HepG2 (cell line): ENCODE data around the gene CHST10. TPM values are rescaled to one million over a fixed set of nuclear protein-coding genes. Genes with fewer than 3 reads are reported as not detected.

Experiments used
- ATAC-seq: fragments of 200-7000 bp; cut with Tn5 transposase; 3 replicates; pipeline ENCODE4 v1.9.1; 2020; ENCODE audit warnings: mild to moderate bottlenecking, moderate library complexity
- BruUV-seq: library from RNA; stranded (reverse); fragments of 400-500 nt; replicated peaks from 2 replicates; lab custom pipeline; 2021; lab: Mats Ljungman, UMichigan
- CTCF ChIA-PET: fragments of 300-600 bp; formaldehyde crosslinking; extraction: SDS; loops from one replicate; lab custom pipeline; 2021; ENCODE audit warnings: low total read pairs, inconsistent platforms, low intra/inter-chr PET ratio; lab: Yijun Ruan, JAX
- POLR2A ChIA-PET: fragments of 350-600 bp; sonication (Branson Sonifier 250); formaldehyde crosslinking; loops from one replicate; lab custom pipeline; 2020; ENCODE audit warnings: antibody characterized with exemption, inconsistent platforms; lab: Yijun Ruan, JAX
- DNase-seq: peaks from one replicate; pipeline ENCODE4 v3.0.0-alpha.2; 2015; ENCODE audit warnings: low spot score
- FAIRE-seq: peaks from 3 replicates; lab custom pipeline; 2011; peaks lifted over from hg19 to GRCh38; lab: Jason Lieb, UNC
- H2AFZ ChIP-seq: one replicate; pipeline ENCODE4 v1.6.1; 2011; ENCODE audit warnings: low read length, inconsistent platforms
- H3K27ac ChIP-seq: fragments of 300-600 bp; 3 replicates; pipeline ENCODE4 v1.8.0; 2011; ENCODE audit warnings: mixed run types, mild to moderate bottlenecking, mixed read lengths, low read length, inconsistent platforms; ENCODE audit not compliant: insufficient read depth; ENCODE audit errors: extremely low read length
- H3K27me3 ChIP-seq, 2 experiments: fragments of 200-600 bp in 1 of 2; 2 replicates in 1 of 2; 3 replicates in 1 of 2; pipeline versions ENCODE4 v1.6.0 to v1.8.0; 2011; ENCODE audit warnings: low read length in 2 of 2, mild to moderate bottlenecking in 2 of 2, moderate library complexity in 2 of 2, inconsistent platforms in 1 of 2; ENCODE audit not compliant: insufficient read depth in 2 of 2, control insufficient read depth in 1 of 2
- H3K36me3 ChIP-seq, 2 experiments: fragments of 200-600 bp in 1 of 2; replicated peaks in 1 of 2; 2 replicates in 1 of 2; 3 replicates in 1 of 2; pipeline versions ENCODE4 v1.5.1 to v1.8.0; 2011; ENCODE audit warnings: low read length in 2 of 2, inconsistent platforms in 1 of 2; ENCODE audit not compliant: insufficient read depth in 2 of 2, control insufficient read depth in 1 of 2
- H3K4me1 ChIP-seq: 2 replicates; pipeline ENCODE4 v1.5.1; 2012; ENCODE audit warnings: low read length, inconsistent platforms; ENCODE audit not compliant: insufficient read depth
- H3K4me2 ChIP-seq: 2 replicates; pipeline ENCODE4 v1.6.0; 2011; ENCODE audit warnings: low read depth, low read length, inconsistent platforms
- H3K4me3 ChIP-seq, 3 experiments: fragments of 200-600 bp in 1 of 3; sonication (generic), shearing (Covaris generic) in 1 of 3; replicated peaks in 1 of 3; 2 replicates each; pipeline ENCODE4 v1.5.1; 2011 to 2016; ENCODE audit warnings: low read length in 3 of 3, inconsistent platforms in 2 of 3, low read depth in 2 of 3, mild to moderate bottlenecking in 2 of 3, control low read depth in 1 of 3, mixed read lengths in 1 of 3; ENCODE audit not compliant: insufficient read depth in 1 of 3
- H3K79me2 ChIP-seq: one replicate; pipeline ENCODE4 v1.6.1; 2011; ENCODE audit warnings: low read length, inconsistent platforms; ENCODE audit not compliant: insufficient read depth
- H3K9ac ChIP-seq: 2 replicates; pipeline ENCODE4 v1.6.0; 2011; ENCODE audit warnings: mild to moderate bottlenecking, low read depth, low read length, inconsistent platforms; ENCODE audit not compliant: insufficient read depth
- H3K9me3 ChIP-seq: 2 replicates; pipeline ENCODE4 v1.5.1; 2012; ENCODE audit warnings: mild to moderate bottlenecking, low read length
- H4K20me1 ChIP-seq: 2 replicates; pipeline ENCODE4 v1.6.0; 2011; ENCODE audit warnings: inconsistent platforms, mild to moderate bottlenecking, low read length, moderate library complexity; ENCODE audit not compliant: insufficient read depth
- ATF7 ChIP-seq, 2 experiments: fragments of 450-650 bp in 1 of 2; sonication (generic) in 1 of 2; formaldehyde crosslinking in 1 of 2; IDR thresholded peaks; 2 replicates each; pipeline versions ENCODE4 v1.4.0 to v1.6.1; 2016 to 2020; ENCODE audit warnings: antibody characterized with exemption in 1 of 2, mild to moderate bottlenecking in 1 of 2, missing genetic modification reagents in 1 of 2
- ATM ChIP-seq: fragments of 450-650 bp; IDR thresholded peaks from 2 replicates; pipeline ENCODE4 v1.7.1; 2017; ENCODE audit warnings: mild to moderate bottlenecking, borderline replicate concordance
- MXD3 ChIP-seq: IDR thresholded peaks from 2 replicates; pipeline ENCODE4 v1.6.1; 2016; ENCODE audit warnings: mild to moderate bottlenecking, missing biosample characterization, missing genetic modification reagents
- NR3C1 ChIP-seq: sonication (generic); formaldehyde crosslinking; IDR thresholded peaks from 2 replicates; pipeline ENCODE4 v1.4.0; 2020; ENCODE audit warnings: missing genetic modification reagents
- XRCC5 ChIP-seq: fragments of 200-400 bp; formaldehyde crosslinking; optimal IDR thresholded peaks from 2 replicates; pipeline ENCODE3; 2017; ENCODE audit warnings: mild to moderate bottlenecking, low read length
- ZBTB40 ChIP-seq, 2 experiments: fragments of 450-650 bp in 1 of 2; sonication (generic) in 1 of 2; formaldehyde crosslinking in 1 of 2; IDR thresholded peaks; 2 replicates each; pipeline versions ENCODE4 v1.6.1 to v1.8.0; 2016 to 2022; ENCODE audit warnings: antibody characterized with exemption in 1 of 2, mild to moderate bottlenecking in 1 of 2, missing genetic modification reagents in 1 of 2
- ZNF776 ChIP-seq: sonication (generic); formaldehyde crosslinking; IDR thresholded peaks from 2 replicates; pipeline ENCODE4 v1.4.0; 2020; ENCODE audit warnings: mild to moderate bottlenecking, missing genetic modification reagents
- ZNF777 ChIP-seq: sonication (generic); formaldehyde crosslinking; IDR thresholded peaks from 2 replicates; pipeline ENCODE4 v1.4.0; 2020; ENCODE audit warnings: missing genetic modification reagents
- WGBS: methylation state at CpG from one replicate; pipeline ENCODE4 v1.1.6; 2017; ENCODE audit warnings: low lambda C conversion rate; 5-methylcytosine and 5-hydroxymethylcytosine counted together
- in situ Hi-C: cut with HindIII; loops from 2 replicates; pipeline ENCODE4 v1.10.0; 2017; ENCODE audit warnings: low pct_unique_long_range_greater_than_20kb; ENCODE audit not compliant: extremely low pct_ligation_motif_present
- intact Hi-C: fragments of 100-400 bp; cut with micrococcal nuclease; formaldehyde crosslinking; loops from one replicate; pipeline ENCODE4 v1.10.0; 2022; ENCODE audit not compliant: unreplicated experiment
- polyA plus RNA-seq, 8 experiments: library from polyadenylated mRNA; depleted of rRNA in 3 of 8; stranded (reverse) in 7 of 8; unstranded in 1 of 8; fragments of >200 nt; fragmentation: Illumina TruSeq in 4 of 8; extraction: Trizol in 4 of 8; gene quantifications; 2 replicates each; pipeline versions ENCODE4 v1.2.1 to v1.2.3, GENCODE V29; 2011 to 2016; ENCODE audit warnings: low read depth in 4 of 8, missing spikeins in 1 of 8, mixed read lengths in 1 of 8; ENCODE audit not compliant: insufficient read depth in 1 of 8
- total RNA-seq, 5 experiments: library from RNA; depleted of rRNA; stranded (reverse); fragments of >200 nt; fragmentation: Illumina TruSeq; extraction: Trizol; gene quantifications; 2 replicates each; pipeline ENCODE4 v1.2.3, GENCODE V29; 2016; ENCODE audit warnings: low read depth in 1 of 5
- TF ChIP-seq, protein P1 (sequence below): sonication (generic); formaldehyde crosslinking; IDR thresholded peaks from 2 replicates; pipeline ENCODE4 v1.4.0; 2020; ENCODE audit warnings: missing genetic modification reagents, borderline replicate concordance

The CHST10 gene
- total and polyA plus RNA-seq, 2 of the 13 experiments (the other 11 are each of a cell fraction or from before 2014, with no cell fraction given): 10.5 to 14.2 TPM

DNA sequence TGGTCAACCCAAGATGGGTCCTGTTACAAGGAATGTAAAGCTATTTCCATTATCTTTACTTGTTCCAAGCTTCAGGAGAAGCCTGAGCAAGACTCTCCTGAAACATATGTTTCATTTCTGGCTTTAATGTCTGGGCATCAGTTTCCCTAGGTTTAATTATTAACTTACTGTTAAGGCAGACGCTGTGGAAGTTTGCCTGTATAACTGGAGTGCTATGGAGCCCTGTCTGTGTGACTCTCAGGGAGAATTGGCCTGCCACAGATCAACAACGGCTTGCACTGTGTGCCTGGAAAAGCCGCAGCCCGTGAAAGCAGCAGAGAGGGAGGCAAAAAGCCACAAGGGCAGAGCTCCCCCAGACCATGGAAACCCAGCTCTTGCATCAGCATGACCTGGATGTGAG is 73.0 kb downstream of the CHST10 start:
- Histone ChIP-seq H3K36me3 (no peaks in the 10 kb centered on the region), H3K4me2 (no peak overlapping the region), H3K27ac (no peak overlapping the region), H3K9me3 (peaks cover 4% of the 10 kb centered on the region; the same call in 1 of the 2 replicates), H2AFZ (no peak overlapping the region), H3K27me3 (peaks cover 0 to 12% of the 10 kb centered on the region in 2 experiments; a peak in 2 of 5 replicates), H3K79me2 (no peaks in the 10 kb centered on the region), H3K9ac (no peak overlapping the region), H3K4me3 (no peak overlapping the region), H3K4me1 (no peaks in the 10 kb centered on the region), H4K20me1 (no peaks in the 10 kb centered on the region)
- BruUV-seq: no TSS peak
- FAIRE-seq: no peak
- intact Hi-C loops: no loop called here
- no peak; the same call in 2 of the 3 replicates for ATAC-seq
- CTCF ChIA-PET: no interaction called here
- 0% methylated on average over 4 of the region's 4 CpGs for WGBS
- POLR2A ChIA-PET: no interaction called here
- TF ChIP-seq NR3C1 (CRISPR knock-in tag) (no peak), ATM (no peak), XRCC5 (no peak), ATF7 (IDR thresholded peaks at IDR 0.05) (no peak), ATF7 (CRISPR knock-in tag; IDR thresholded peaks at IDR 0.05) (no peak), ZBTB40 (IDR thresholded peaks at IDR 0.05) (no peak), ZBTB40 (CRISPR knock-in tag; IDR thresholded peaks at IDR 0.05) (no peak), MXD3 (CRISPR knock-in tag) (no peak), ZNF776 (CRISPR knock-in tag) (no peak), ZNF777 (CRISPR knock-in tag) (no peak)
- TF ChIP-seq, protein P1, sequence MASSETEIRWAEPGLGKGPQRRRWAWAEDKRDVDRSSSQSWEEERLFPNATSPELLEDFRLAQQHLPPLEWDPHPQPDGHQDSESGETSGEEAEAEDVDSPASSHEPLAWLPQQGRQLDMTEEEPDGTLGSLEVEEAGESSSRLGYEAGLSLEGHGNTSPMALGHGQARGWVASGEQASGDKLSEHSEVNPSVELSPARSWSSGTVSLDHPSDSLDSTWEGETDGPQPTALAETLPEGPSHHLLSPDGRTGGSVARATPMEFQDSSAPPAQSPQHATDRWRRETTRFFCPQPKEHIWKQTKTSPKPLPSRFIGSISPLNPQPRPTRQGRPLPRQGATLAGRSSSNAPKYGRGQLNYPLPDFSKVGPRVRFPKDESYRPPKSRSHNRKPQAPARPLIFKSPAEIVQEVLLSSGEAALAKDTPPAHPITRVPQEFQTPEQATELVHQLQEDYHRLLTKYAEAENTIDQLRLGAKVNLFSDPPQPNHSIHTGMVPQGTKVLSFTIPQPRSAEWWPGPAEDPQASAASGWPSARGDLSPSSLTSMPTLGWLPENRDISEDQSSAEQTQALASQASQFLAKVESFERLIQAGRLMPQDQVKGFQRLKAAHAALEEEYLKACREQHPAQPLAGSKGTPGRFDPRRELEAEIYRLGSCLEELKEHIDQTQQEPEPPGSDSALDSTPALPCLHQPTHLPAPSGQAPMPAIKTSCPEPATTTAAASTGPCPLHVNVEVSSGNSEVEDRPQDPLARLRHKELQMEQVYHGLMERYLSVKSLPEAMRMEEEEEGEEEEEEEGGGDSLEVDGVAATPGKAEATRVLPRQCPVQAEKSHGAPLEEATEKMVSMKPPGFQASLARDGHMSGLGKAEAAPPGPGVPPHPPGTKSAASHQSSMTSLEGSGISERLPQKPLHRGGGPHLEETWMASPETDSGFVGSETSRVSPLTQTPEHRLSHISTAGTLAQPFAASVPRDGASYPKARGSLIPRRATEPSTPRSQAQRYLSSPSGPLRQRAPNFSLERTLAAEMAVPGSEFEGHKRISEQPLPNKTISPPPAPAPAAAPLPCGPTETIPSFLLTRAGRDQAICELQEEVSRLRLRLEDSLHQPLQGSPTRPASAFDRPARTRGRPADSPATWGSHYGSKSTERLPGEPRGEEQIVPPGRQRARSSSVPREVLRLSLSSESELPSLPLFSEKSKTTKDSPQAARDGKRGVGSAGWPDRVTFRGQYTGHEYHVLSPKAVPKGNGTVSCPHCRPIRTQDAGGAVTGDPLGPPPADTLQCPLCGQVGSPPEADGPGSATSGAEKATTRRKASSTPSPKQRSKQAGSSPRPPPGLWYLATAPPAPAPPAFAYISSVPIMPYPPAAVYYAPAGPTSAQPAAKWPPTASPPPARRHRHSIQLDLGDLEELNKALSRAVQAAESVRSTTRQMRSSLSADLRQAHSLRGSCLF (CRISPR knock-in tag): no peak
- in situ Hi-C loops: no loop called here
- no peak for DNase-seq
